ENCODE results near the gene FCER2.

- TF ChIP-seq, protein P1, sequence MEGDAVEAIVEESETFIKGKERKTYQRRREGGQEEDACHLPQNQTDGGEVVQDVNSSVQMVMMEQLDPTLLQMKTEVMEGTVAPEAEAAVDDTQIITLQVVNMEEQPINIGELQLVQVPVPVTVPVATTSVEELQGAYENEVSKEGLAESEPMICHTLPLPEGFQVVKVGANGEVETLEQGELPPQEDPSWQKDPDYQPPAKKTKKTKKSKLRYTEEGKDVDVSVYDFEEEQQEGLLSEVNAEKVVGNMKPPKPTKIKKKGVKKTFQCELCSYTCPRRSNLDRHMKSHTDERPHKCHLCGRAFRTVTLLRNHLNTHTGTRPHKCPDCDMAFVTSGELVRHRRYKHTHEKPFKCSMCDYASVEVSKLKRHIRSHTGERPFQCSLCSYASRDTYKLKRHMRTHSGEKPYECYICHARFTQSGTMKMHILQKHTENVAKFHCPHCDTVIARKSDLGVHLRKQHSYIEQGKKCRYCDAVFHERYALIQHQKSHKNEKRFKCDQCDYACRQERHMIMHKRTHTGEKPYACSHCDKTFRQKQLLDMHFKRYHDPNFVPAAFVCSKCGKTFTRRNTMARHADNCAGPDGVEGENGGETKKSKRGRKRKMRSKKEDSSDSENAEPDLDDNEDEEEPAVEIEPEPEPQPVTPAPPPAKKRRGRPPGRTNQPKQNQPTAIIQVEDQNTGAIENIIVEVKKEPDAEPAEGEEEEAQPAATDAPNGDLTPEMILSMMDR (conservative IDR thresholded peaks at IDR 0.05; ENCODE audit: low read depth, low read length), result no peak
- TF ChIP-seq EZH2 (IDR thresholded peaks at IDR 0.05; ENCODE audit: borderline replicate concordance, low read depth, low read length, poor library complexity, severe bottlenecking), result no peak
Observed at GRCh38 chr19:7720351-7720750, 18.4 kb upstream of the FCER2 start.
